Mesothelial cell of epicardium (in vitro differentiated cells): ENCODE data around the gene CUL4A. TPM values are rescaled to one million over a fixed set of nuclear protein-coding genes. Genes with fewer than 3 reads are reported as not detected.

Experiments
- DNase-seq, 2 experiments: peaks; one replicate each; pipeline ENCODE4 v3.0.0; 2021; ENCODE audit warnings: low spot score in 2 of 2; ENCODE audit not compliant: unreplicated experiment in 2 of 2
- H3K27ac Mint-ChIP-seq: 2 replicates; pipeline ENCODE4 v1.8.0; 2021; ENCODE audit warnings: mixed read lengths
- H3K27me3 Mint-ChIP-seq: 2 replicates; pipeline ENCODE4 v1.8.0; 2021; ENCODE audit warnings: low read depth, mixed read lengths
- H3K36me3 Mint-ChIP-seq: 2 replicates; pipeline ENCODE4 v1.8.0; 2021; ENCODE audit warnings: mixed read lengths
- H3K4me1 Mint-ChIP-seq: 2 replicates; pipeline ENCODE4 v1.8.0; 2021; ENCODE audit warnings: mixed read lengths
- H3K4me3 Mint-ChIP-seq: 2 replicates; pipeline ENCODE4 v1.8.0; 2021; ENCODE audit warnings: mild to moderate bottlenecking, moderate library complexity, mixed read lengths
- H3K9me3 Mint-ChIP-seq: 2 replicates; pipeline ENCODE4 v1.8.0; 2021; ENCODE audit warnings: mixed read lengths
- total RNA-seq: library from RNA; stranded (reverse); gene quantifications from 3 replicates; pipeline ENCODE4 v1.2.1, GENCODE V29; 2021
- TF ChIP-seq, protein P1 (sequence below): fragments of 200-600 bp; sonication (generic); IDR thresholded peaks from one replicate; pipeline ENCODE4 v1.5.0; 2021; ENCODE audit warnings: antibody characterized with exemption; ENCODE audit not compliant: unreplicated experiment

The CUL4A gene
- total RNA-seq, 1 donor from 2014 or later = 79.8 TPM

DNA sequence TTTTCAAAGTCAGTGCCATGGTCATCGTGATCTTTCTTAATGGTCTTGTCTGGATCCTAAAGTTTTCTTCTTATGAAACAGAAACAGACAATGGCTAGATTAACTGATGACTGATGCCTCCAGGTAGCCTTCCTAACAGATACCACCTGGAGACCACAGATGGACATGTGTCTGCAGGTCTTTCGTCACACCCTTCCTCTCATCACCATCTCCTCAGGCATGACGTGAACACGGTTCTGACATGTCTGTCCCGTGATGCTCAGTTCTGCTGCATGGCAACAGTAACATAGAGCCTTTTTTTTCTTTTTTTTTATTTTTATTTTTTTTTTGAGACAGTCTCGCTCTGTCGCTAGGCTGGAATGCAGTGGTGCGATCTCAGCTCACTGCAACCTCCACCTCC lies 74.5 kb downstream of the CUL4A start:
- H3K27me3 Mint-ChIP-seq = peaks cover 22% of the 10 kb centered on the region

DNA sequence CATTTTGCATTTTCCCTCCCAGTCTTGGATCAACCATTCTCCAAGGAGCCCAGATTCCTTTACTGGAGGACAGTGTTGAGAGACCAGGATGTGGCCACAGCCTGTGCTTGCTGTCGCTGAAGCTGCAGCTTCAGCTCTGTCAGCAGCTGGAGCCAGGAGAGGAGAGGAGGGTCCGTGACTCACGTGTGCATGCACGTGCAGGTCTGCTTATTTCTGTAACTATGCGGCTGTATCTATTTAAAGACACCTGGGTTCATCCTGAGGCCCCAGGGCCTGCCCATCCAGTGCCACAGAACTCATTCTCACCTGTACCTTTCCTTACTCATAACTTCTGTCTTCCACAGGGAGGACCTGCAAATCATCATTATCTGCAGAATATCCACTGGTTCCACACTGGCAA lies 79.5 kb downstream of the CUL4A start:
- no peak for DNase-seq
- peaks cover 48% of the 10 kb centered on the region for H3K27me3 Mint-ChIP-seq
- peaks cover 12% of the 10 kb centered on the region for H3K4me1 Mint-ChIP-seq
- H3K36me3 Mint-ChIP-seq = no peaks in the 10 kb centered on the region
- TF ChIP-seq, protein P1, sequence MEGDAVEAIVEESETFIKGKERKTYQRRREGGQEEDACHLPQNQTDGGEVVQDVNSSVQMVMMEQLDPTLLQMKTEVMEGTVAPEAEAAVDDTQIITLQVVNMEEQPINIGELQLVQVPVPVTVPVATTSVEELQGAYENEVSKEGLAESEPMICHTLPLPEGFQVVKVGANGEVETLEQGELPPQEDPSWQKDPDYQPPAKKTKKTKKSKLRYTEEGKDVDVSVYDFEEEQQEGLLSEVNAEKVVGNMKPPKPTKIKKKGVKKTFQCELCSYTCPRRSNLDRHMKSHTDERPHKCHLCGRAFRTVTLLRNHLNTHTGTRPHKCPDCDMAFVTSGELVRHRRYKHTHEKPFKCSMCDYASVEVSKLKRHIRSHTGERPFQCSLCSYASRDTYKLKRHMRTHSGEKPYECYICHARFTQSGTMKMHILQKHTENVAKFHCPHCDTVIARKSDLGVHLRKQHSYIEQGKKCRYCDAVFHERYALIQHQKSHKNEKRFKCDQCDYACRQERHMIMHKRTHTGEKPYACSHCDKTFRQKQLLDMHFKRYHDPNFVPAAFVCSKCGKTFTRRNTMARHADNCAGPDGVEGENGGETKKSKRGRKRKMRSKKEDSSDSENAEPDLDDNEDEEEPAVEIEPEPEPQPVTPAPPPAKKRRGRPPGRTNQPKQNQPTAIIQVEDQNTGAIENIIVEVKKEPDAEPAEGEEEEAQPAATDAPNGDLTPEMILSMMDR = no peak
- H3K27ac Mint-ChIP-seq = no peak overlapping the region
- H3K4me3 Mint-ChIP-seq = no peak overlapping the region
- no peaks in the 10 kb centered on the region for H3K9me3 Mint-ChIP-seq

More for the DNA sequence above, 74.5 kb downstream of the CUL4A start:
- Mint-ChIP-seq H3K27ac (no peak overlapping the region), H3K9me3 (peaks cover 3% of the 10 kb centered on the region), H3K4me3 (no peak overlapping the region), H3K4me1 (no peaks in the 10 kb centered on the region), H3K36me3 (no peaks in the 10 kb centered on the region)
- TF ChIP-seq, protein P1 = no peak
- DNase-seq = no peak

DNA sequence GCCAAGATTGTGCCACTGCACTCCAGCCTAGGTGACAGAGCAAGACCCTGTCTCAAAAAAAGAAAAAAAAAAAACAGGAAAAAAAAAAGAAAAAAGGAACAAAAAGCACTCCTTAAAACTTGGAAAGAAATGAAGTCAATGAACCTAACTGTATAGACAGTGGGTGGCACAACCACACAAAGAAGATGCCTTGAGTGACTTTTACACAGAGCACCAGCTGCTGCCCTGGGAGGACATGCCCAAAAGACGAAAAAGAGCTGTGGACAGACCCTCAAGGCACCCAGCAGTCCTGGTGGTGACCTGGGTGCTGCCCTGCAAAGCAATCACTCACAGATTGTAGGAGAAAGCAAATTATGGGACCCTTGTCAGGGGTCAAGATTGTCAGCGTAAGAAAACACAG lies 81.7 kb downstream of the CUL4A start:
- H3K36me3 Mint-ChIP-seq = no peaks in the 10 kb centered on the region
- DNase-seq = no peak
- H3K27ac Mint-ChIP-seq = peak overlapping the region; percentile 39
- H3K27me3 Mint-ChIP-seq = peaks cover 49% of the 10 kb centered on the region
- TF ChIP-seq, protein P1 = no peak
- H3K4me1 Mint-ChIP-seq = peaks cover 12% of the 10 kb centered on the region
- peak overlapping the region; percentile 32 for H3K4me3 Mint-ChIP-seq
- H3K9me3 Mint-ChIP-seq = no peaks in the 10 kb centered on the region

DNA sequence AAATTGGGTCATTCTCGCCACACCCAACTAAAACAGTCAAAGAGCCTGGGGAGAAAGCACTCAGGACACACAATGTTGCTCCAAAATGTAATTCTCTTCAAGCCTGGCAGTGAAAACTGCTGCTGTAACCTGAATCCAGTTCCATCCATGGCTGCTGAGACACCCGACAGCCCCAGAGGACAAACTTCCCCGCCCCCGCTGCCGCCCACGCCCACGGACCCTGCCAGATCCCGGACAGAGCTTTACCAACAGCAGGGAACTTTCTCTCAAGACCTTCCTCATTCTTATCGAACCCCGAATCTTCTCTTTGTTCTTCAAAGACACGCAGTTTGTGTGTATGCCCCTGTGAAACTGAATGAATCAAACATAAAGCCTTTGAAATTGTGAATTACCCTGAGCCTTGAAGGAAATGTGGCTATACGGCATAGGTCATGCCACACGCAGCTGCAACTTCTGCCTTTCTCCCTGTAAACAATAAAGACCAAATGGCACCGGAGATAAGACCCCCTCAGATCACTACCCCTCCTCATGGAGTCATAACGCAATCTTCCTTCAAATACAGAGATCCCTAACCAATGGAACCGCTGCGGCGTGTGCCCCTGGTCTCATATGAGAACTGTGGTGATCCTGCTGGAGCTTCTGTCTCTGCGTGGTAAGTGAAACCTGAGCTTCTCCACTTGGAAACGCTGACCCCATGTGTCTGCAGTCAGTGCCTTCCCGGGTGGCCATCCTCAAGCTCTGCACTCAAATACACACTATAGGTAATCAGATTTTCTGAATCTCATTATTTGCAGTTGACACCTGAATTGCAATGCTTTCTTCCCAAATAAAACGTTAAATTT lies 82.8 kb downstream of the CUL4A start:
- peak overlapping the region; percentile 52 for H3K4me3 Mint-ChIP-seq
- DNase-seq = peak in 1 of 2 experiments; percentile 45
- TF ChIP-seq, protein P1 = no peak
- no peaks in the 10 kb centered on the region for H3K9me3 Mint-ChIP-seq
- H3K27ac Mint-ChIP-seq = peak overlapping the region; percentile 18
- H3K4me1 Mint-ChIP-seq = peaks cover 17% of the 10 kb centered on the region
- H3K36me3 Mint-ChIP-seq = peaks cover 2% of the 10 kb centered on the region
- H3K27me3 Mint-ChIP-seq = peaks cover 52% of the 10 kb centered on the region

DNA sequence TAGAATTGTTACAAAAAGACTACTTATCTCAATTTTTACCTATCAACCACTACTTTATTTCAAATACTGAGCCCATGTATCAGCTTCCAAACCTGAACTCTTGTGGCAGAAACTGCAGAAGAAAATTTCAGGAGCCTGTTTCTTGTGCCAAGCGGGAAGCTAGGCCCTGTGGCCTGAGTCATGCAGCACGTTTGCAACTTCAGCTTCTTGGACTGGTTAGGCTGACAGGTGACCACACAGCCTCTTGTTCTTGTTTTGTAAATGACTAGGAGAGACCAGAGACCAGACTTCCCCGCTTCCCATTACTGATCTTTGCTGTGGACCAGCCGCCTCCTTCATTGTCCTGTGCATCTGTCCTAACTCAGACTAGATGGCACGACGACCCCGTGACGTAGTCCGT lies 84.3 kb downstream of the CUL4A start:
- Mint-ChIP-seq H3K36me3 (peaks cover 2% of the 10 kb centered on the region), H3K9me3 (no peaks in the 10 kb centered on the region), H3K27ac (peak overlapping the region; percentile 66), H3K4me3 (no peak overlapping the region), H3K27me3 (peaks cover 42% of the 10 kb centered on the region), H3K4me1 (peaks cover 30% of the 10 kb centered on the region)
- DNase-seq = no peak
- TF ChIP-seq, protein P1 = no peak
